HEK293 (cell line): Measurements from ENCODE around the gene MLPH.

Experiments used
- CTCF ChIA-PET: fragments of 350-600 bp; formaldehyde crosslinking; extraction: SDS; loops from one replicate; lab custom pipeline; 2021; ENCODE audit warnings: antibody characterized with exemption; lab: Yijun Ruan, JAX
- POLR2A ChIA-PET: fragments of 300-600 bp; formaldehyde crosslinking; extraction: SDS; loops from one replicate; lab custom pipeline; 2020; ENCODE audit warnings: antibody characterized with exemption, inconsistent platforms; lab: Yijun Ruan, JAX
- H3K27ac ChIP-seq: fragments of 200-500 bp; sonication (Bioruptor generic); 2 replicates; pipeline ENCODE4 v1.5.1; 2014; ENCODE audit warnings: low read depth, low read length, control low read depth, inconsistent platforms; ENCODE audit errors: extremely low read depth
- H3K36me3 ChIP-seq, 2 experiments: fragments of 200-500 bp in 1 of 2; sonication (Bioruptor generic) in 1 of 2; 1 replicate in 1 of 2; 2 replicates in 1 of 2; pipeline ENCODE4 v1.5.1; 2014 to 2017; ENCODE audit warnings: inconsistent platforms in 2 of 2, low read length in 2 of 2; ENCODE audit not compliant: control insufficient read depth in 2 of 2, insufficient read depth in 1 of 2
- H3K4me1 ChIP-seq: fragments of 200-500 bp; sonication (Bioruptor generic); 2 replicates; pipeline ENCODE4 v1.5.1; 2014; ENCODE audit warnings: mild to moderate bottlenecking, low read length, inconsistent platforms; ENCODE audit not compliant: control insufficient read depth, insufficient read depth
- H3K4me3 ChIP-seq: 2 replicates; pipeline ENCODE4 v1.5.1; 2011; ENCODE audit warnings: low read depth, mild to moderate bottlenecking, control low read depth, low read length, moderate library complexity
- H3K9me3 ChIP-seq: fragments of 200-500 bp; sonication (Bioruptor generic); 2 replicates; pipeline ENCODE4 v1.5.1; 2014; ENCODE audit warnings: low read depth, low read length, inconsistent platforms; ENCODE audit not compliant: control insufficient read depth, insufficient read depth
- GFI1B ChIP-seq: fragments of 450-650 bp; formaldehyde crosslinking; IDR thresholded peaks from 2 replicates; pipeline ENCODE4 v1.5.1; 2016; ENCODE audit warnings: missing biosample characterization, missing genetic modification characterization
- MEIS1 ChIP-seq: sonication (generic); formaldehyde crosslinking; IDR thresholded peaks from 2 replicates; pipeline ENCODE4 v1.8.1; 2022; ENCODE audit warnings: missing genetic modification reagents, mild to moderate bottlenecking, borderline replicate concordance
- ZNF239 ChIP-seq: fragments of 450-650 bp; formaldehyde crosslinking; IDR thresholded peaks from 2 replicates; pipeline ENCODE4 v1.5.1; 2016; ENCODE audit warnings: missing biosample characterization, missing genetic modification characterization
- ZNF394 ChIP-seq: fragments of 450-650 bp; formaldehyde crosslinking; IDR thresholded peaks from 2 replicates; pipeline ENCODE4 v1.5.1; 2016; ENCODE audit warnings: missing biosample characterization, missing genetic modification characterization, mild to moderate bottlenecking, moderate library complexity, borderline replicate concordance
- ZNF514 ChIP-seq: fragments of 450-650 bp; formaldehyde crosslinking; IDR thresholded peaks from 2 replicates; pipeline ENCODE4 v1.5.1; 2016; ENCODE audit warnings: missing biosample characterization, missing genetic modification characterization
- ZNF548 ChIP-seq: fragments of 450-650 bp; formaldehyde crosslinking; IDR thresholded peaks from 2 replicates; pipeline ENCODE4 v1.5.1; 2016; ENCODE audit warnings: missing biosample characterization, missing genetic modification characterization
- ZNF626 ChIP-seq: fragments of 450-650 bp; sonication (Bioruptor Pico); formaldehyde crosslinking; IDR thresholded peaks from 2 replicates; pipeline ENCODE4 v1.5.1; 2018; ENCODE audit warnings: missing biosample characterization, missing genetic modification characterization, inconsistent platforms
- ZNF776 ChIP-seq: fragments of 450-650 bp; formaldehyde crosslinking; IDR thresholded peaks from 2 replicates; pipeline ENCODE4 v1.5.0; 2017; ENCODE audit warnings: missing biosample characterization, missing genetic modification characterization, borderline replicate concordance
- TF ChIP-seq, protein P1 (sequence below): fragments of 450-650 bp; formaldehyde crosslinking; IDR thresholded peaks from 2 replicates; pipeline ENCODE4 v1.5.1; 2016; ENCODE audit warnings: missing biosample characterization, missing genetic modification characterization
- TF ChIP-seq, protein P2 (sequence below): fragments of 450-650 bp; formaldehyde crosslinking; IDR thresholded peaks from 2 replicates; pipeline ENCODE4 v1.5.1; 2017; ENCODE audit warnings: missing biosample characterization, missing genetic modification characterization
- TF ChIP-seq, protein P3 (sequence below): fragments of 450-650 bp; formaldehyde crosslinking; IDR thresholded peaks from 2 replicates; pipeline ENCODE4 v1.5.1; 2016; ENCODE audit warnings: missing biosample characterization, missing genetic modification characterization
- TF ChIP-seq, protein P4 (sequence below): fragments of 450-650 bp; formaldehyde crosslinking; IDR thresholded peaks from 2 replicates; pipeline ENCODE4; 2016; ENCODE audit warnings: missing biosample characterization, missing genetic modification characterization
- TF ChIP-seq, protein P5 (sequence below): fragments of 450-650 bp; formaldehyde crosslinking; IDR thresholded peaks from 2 replicates; pipeline ENCODE4 v1.5.1; 2017; ENCODE audit warnings: missing biosample characterization, missing genetic modification characterization
- TF ChIP-seq, protein P6 (sequence below): fragments of 450-650 bp; formaldehyde crosslinking; IDR thresholded peaks from 2 replicates; pipeline ENCODE4 v1.5.1; 2016; ENCODE audit warnings: missing biosample characterization, missing genetic modification characterization

MLPH gene

DNA sequence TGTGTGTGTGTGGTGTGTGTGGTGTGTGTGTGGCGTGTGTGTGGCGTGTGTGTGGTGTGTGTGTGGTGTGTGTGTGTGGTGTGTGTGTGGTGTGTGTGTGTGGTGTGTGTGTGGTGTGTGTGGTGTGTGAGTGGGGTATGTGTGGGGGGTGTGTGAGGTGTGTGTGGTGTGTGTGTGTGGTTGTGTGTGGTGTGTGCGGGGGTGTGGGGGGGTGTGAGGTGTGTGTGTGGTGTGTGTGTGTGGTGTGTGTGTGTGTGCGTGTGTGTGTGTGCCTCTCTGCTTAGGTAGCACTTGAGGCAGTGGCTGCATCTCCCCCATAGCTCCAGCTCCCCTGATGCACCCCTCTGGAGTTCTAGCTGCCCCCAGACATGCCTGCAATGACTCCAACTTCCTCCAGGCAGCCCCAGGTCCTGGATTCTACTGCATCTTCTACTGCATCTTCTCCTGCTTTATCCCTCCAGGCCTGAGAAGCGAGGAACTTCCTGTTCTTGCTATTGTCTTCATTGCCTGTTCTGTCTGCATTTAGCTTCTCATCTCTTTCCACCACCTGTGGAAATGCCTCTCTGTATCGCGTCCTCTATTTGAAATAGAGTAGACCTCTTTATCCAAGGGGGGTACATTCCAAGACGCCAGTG lies 22.2 kb upstream of the MLPH start:
- H3K4me3 ChIP-seq = no peak overlapping the region
- CTCF ChIA-PET = interaction anchor here (0.6 to 1.2 kb wide), 2 partner anchors 10 to 771 kb away, joined by 3 read pairs; no protein-coding TSS in a partner anchor
- no peaks in the 10 kb centered on the region for H3K4me1 ChIP-seq
- H3K36me3 ChIP-seq = no peaks in the 10 kb centered on the region
- POLR2A ChIA-PET = no interaction called here
- no peak overlapping the region for H3K27ac ChIP-seq
- H3K9me3 ChIP-seq = no peaks in the 10 kb centered on the region
- TF ChIP-seq ZNF626 (tag by site-specific recombination) = no peak
- TF ChIP-seq, all 188 proteins: peak for 0

DNA sequence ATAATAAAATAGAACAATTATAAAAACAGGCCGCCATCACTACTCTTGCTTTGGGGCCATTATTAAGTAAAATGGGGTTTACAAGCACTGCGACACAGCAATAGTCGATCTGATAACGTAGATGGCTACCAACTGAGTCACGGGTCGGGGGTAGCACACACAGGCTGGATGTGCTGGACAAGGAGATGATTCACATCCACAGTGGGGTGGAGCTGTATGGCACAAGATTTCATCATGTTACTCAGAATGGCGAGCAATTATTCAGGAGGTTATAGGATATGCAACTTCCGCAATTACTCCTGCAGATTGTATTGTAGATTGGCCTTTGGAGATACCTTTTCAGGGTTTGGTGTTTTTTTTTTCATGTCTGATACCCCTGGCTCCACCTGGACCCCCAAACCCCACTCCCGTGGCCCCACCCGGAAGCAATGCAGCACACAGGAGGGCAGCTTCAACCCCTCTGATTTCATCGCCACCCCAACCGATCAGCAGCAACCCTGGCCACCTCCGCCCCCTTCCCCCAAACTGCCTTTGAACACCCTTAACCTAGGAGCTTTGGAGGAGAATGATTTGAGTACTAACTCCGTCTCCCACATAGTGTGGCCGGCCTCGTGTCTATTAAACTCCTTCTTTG lies 21.4 kb upstream of the MLPH start:
- no peaks in the 10 kb centered on the region for H3K9me3 ChIP-seq
- CTCF ChIA-PET = interaction anchor here (0.6 to 1.2 kb wide), 3 partner anchors 10 to 771 kb away, joined by 3 to 5 read pairs (median 3); no protein-coding TSS in a partner anchor
- H3K36me3 ChIP-seq = no peaks in the 10 kb centered on the region
- no peak overlapping the region for H3K4me3 ChIP-seq
- TF ChIP-seq, protein P1, sequence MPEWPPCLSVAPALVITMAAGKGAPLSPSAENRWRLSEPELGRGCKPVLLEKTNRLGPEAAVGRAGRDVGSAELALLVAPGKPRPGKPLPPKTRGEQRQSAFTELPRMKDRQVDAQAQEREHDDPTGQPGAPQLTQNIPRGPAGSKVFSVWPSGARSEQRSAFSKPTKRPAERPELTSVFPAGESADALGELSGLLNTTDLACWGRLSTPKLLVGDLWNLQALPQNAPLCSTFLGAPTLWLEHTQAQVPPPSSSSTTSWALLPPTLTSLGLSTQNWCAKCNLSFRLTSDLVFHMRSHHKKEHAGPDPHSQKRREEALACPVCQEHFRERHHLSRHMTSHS (tag by site-specific recombination) = no peak
- TF ChIP-seq, protein P2, sequence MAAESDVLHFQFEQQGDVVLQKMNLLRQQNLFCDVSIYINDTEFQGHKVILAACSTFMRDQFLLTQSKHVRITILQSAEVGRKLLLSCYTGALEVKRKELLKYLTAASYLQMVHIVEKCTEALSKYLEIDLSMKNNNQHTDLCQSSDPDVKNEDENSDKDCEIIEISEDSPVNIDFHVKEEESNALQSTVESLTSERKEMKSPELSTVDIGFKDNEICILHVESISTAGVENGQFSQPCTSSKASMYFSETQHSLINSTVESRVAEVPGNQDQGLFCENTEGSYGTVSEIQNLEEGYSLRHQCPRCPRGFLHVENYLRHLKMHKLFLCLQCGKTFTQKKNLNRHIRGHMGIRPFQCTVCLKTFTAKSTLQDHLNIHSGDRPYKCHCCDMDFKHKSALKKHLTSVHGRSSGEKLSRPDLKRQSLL (tag by site-specific recombination) = no peak
- TF ChIP-seq ZNF548 (tag by site-specific recombination) (no peak), ZNF514 (no peak), MEIS1 (no peak), ZNF239 (tag by site-specific recombination) (no peak), GFI1B (tag by site-specific recombination) (no peak), ZNF394 (tag by site-specific recombination) (no peak), ZNF776 (tag by site-specific recombination) (no peak)
- TF ChIP-seq, protein P3, sequence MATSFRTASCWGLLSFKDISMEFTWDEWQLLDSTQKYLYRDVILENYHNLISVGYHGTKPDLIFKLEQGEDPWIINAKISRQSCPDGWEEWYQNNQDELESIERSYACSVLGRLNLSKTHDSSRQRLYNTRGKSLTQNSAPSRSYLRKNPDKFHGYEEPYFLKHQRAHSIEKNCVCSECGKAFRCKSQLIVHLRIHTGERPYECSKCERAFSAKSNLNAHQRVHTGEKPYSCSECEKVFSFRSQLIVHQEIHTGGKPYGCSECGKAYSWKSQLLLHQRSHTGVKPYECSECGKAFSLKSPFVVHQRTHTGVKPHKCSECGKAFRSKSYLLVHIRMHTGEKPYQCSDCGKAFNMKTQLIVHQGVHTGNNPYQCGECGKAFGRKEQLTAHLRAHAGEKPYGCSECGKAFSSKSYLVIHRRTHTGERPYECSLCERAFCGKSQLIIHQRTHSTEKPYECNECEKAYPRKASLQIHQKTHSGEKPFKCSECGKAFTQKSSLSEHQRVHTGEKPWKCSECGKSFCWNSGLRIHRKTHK (tag by site-specific recombination) = no peak
- TF ChIP-seq, protein P4, sequence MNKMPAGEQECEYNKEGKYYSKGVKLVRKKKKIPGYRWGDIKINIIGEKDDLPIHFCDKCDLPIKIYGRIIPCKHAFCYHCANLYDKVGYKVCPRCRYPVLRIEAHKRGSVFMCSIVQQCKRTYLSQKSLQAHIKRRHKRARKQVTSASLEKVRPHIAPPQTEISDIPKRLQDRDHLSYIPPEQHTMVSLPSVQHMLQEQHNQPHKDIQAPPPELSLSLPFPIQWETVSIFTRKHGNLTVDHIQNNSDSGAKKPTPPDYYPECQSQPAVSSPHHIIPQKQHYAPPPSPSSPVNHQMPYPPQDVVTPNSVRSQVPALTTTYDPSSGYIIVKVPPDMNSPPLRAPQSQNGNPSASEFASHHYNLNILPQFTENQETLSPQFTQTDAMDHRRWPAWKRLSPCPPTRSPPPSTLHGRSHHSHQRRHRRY (tag by site-specific recombination) = no peak
- TF ChIP-seq, protein P5, sequence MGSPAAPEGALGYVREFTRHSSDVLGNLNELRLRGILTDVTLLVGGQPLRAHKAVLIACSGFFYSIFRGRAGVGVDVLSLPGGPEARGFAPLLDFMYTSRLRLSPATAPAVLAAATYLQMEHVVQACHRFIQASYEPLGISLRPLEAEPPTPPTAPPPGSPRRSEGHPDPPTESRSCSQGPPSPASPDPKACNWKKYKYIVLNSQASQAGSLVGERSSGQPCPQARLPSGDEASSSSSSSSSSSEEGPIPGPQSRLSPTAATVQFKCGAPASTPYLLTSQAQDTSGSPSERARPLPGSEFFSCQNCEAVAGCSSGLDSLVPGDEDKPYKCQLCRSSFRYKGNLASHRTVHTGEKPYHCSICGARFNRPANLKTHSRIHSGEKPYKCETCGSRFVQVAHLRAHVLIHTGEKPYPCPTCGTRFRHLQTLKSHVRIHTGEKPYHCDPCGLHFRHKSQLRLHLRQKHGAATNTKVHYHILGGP (tag by site-specific recombination) = no peak
- TF ChIP-seq, protein P6, sequence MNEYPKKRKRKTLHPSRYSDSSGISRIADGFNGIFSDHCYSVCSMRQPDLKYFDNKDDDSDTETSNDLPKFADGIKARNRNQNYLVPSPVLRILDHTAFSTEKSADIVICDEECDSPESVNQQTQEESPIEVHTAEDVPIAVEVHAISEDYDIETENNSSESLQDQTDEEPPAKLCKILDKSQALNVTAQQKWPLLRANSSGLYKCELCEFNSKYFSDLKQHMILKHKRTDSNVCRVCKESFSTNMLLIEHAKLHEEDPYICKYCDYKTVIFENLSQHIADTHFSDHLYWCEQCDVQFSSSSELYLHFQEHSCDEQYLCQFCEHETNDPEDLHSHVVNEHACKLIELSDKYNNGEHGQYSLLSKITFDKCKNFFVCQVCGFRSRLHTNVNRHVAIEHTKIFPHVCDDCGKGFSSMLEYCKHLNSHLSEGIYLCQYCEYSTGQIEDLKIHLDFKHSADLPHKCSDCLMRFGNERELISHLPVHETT (tag by site-specific recombination) = no peak
- no peak overlapping the region for H3K27ac ChIP-seq
- POLR2A ChIA-PET = no interaction called here
- no peaks in the 10 kb centered on the region for H3K4me1 ChIP-seq
